Measurements from ENCODE around the gene NPAS2. TPM values are rescaled to one million over a fixed set of nuclear protein-coding genes. Genes with fewer than 3 reads are reported as not detected.

NPAS2 gene
- total and polyA plus RNA-seq, 2 of the 8 experiments (the other 6 are each of a cell fraction or from before 2014, with no cell fraction given), result 1.8 to 1.9 TPM

DNA sequence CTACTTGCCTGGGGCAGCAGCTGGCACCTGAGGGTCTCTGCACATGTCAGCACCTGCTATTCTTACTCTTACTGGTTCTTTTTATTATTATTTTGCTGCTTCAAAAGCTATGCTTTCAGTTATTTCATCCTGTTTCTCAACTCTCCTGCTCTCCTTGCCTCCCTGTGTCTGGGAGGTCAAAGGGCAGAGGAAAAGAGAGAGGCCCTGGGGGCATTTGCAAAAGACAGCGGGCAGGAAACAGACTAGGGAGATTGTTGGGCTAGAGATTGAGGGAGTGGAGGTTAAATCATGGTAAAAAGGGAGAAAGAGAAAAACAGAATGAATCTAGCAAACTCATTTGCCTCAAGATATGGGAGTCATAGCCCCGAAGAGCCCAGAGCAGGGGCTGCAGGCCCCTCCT, 161.1 kb downstream of the NPAS2 start:
- Histone ChIP-seq H3K36me3 (ENCODE audit: control insufficient read depth in 2 of 4, insufficient read depth in 4 of 4, low read length in 3 of 4) (no peaks in the 10 kb centered on the region), H3K9me3 (ENCODE audit: insufficient read depth in 2 of 2, low read depth in 1 of 2, low read length in 1 of 2) (no peaks in the 10 kb centered on the region), H3K4me2 (ENCODE audit: insufficient read depth in 1 of 2, low read depth in 2 of 2, low read length in 2 of 2) (no peak overlapping the region), H4K5ac (ENCODE audit: insufficient read length, low read depth, low read length) (no peak overlapping the region), H3K4me3 (ENCODE audit: extremely low read depth in 1 of 4, insufficient read depth in 2 of 4, low read depth in 3 of 4, low read length in 4 of 4) (no peak overlapping the region), H2AFZ (ENCODE audit: low read length) (no peak overlapping the region; the same call in 1 of the 2 replicates), H3K27me3 (replicated peaks in 1 of 4; ENCODE audit: control insufficient read depth in 3 of 4, extremely low read depth in 1 of 4, insufficient read depth in 3 of 4, low read length in 3 of 4) (no peaks in the 10 kb centered on the region), H2BK20ac (ENCODE audit: low read length) (no peak overlapping the region; the same call in 1 of the 2 replicates), H4K8ac (ENCODE audit: extremely low read depth, insufficient read depth, low read length) (no peak overlapping the region), H3K9ac (replicated peaks in 1 of 4; ENCODE audit: extremely low read depth in 1 of 4, low read depth in 3 of 4, low read length in 3 of 4) (no peak overlapping the region), H3K79me1 (ENCODE audit: low read depth, low read length) (no peaks in the 10 kb centered on the region), H3K23me2 (ENCODE audit: low read depth, low read length) (no peaks in the 10 kb centered on the region; the same call in 1 of the 2 replicates), H4K20me1 (replicated peaks in 1 of 2; ENCODE audit: control insufficient read depth in 1 of 2, insufficient read depth in 2 of 2, low read length in 2 of 2) (no peaks in the 10 kb centered on the region), H3K23ac (ENCODE audit: insufficient read length) (no peak overlapping the region), H3K56ac (replicated peaks; ENCODE audit: insufficient read length, low read depth, low read length) (no peak overlapping the region), H3K79me2 (ENCODE audit: control insufficient read depth in 1 of 2, insufficient read depth in 2 of 2, low read length in 2 of 2) (no peaks in the 10 kb centered on the region), H2BK15ac (ENCODE audit: low read length) (no peak overlapping the region), H2BK12ac (ENCODE audit: low read depth, low read length) (no peak overlapping the region), H3K4me1 (replicated peaks in 1 of 4; ENCODE audit: control insufficient read depth in 3 of 4, insufficient read depth in 4 of 4, low read length in 3 of 4) (peaks cover 0 to 5% (median under 1%) of the 10 kb centered on the region in 4 experiments; a peak in 3 of 7 replicates), H3K18ac (ENCODE audit: extremely low read depth, low read length) (no peak overlapping the region), H3K14ac (ENCODE audit: insufficient read length) (no peak overlapping the region), H2BK5ac (ENCODE audit: low read depth, low read length) (0 out of 2 replicates have a peak overlapping the region, but pooled peaks have one; percentile 49), H2AK5ac (ENCODE audit: low read depth, low read length) (no peak overlapping the region), H3K4ac (replicated peaks; ENCODE audit: insufficient read length, low read depth, low read length) (no peak overlapping the region), H3K27ac (ENCODE audit: low read depth, low read length) (no peak overlapping the region), H2BK120ac (replicated peaks; ENCODE audit: low read depth, low read length) (no peak overlapping the region), H4K91ac (replicated peaks; ENCODE audit: insufficient read length, low read length) (no peak overlapping the region)
- ChIA-PET CTCF (ENCODE audit: partially characterized antibody) (interaction anchor here (0.6 to 2.0 kb wide), 3 partner anchors 88 to 388 kb away, joined by 3 to 5 read pairs (median 3); no protein-coding TSS in a partner anchor), POLR2A (ENCODE audit: partially characterized antibody) (interaction anchor here (1.0 to 1.2 kb wide), 2 partner anchors 25 to 341 kb away, joined by 3 read pairs; no protein-coding TSS in a partner anchor)
- TF ChIP-seq EZH2 (IDR thresholded peaks at IDR 0.05; ENCODE audit: low read depth, low read length, severe bottlenecking) (no peak), ZNF274 (IDR thresholded peaks at IDR 0.05; ENCODE audit: borderline replicate concordance, extremely low read depth, low read length) (no peak), SP4 (IDR thresholded peaks at IDR 0.05; ENCODE audit: low read length) (no peak), EGR1 (IDR thresholded peaks at IDR 0.05; ENCODE audit: borderline replicate concordance, low read depth, low read length) (no peak), TBP (IDR thresholded peaks at IDR 0.05; ENCODE audit: low read depth, low read length) (no peak), MAFK (IDR thresholded peaks at IDR 0.05; ENCODE audit: low read depth, low read length) (no peak), SIX5 (IDR thresholded peaks at IDR 0.05; ENCODE audit: low read depth, low read length) (no peak)
- 71% methylated on average over 2 of the region's 2 CpGs; no CpG with 5 or more reads in 1 of the 2 experiments for WGBS, 2 experiments (ENCODE audit: extremely low coverage in 1 of 2, insufficient coverage in 1 of 2, insufficient read length in 1 of 2, insufficient replicate concordance in 2 of 2, low coverage in 1 of 2, low lambda C conversion rate in 2 of 2, missing lambda C conversion rate in 1 of 2)
- no peak for FAIRE-seq
- no peak for DNase-seq (ENCODE audit: low read depth in 1 of 2, low spot score in 2 of 2)

Measured in H1 (cell line).